22Rv1 (cell line): Measurements from ENCODE around the gene DIAPH2.

Experiments used
- CTCF ChIP-seq: fragments of 450-650 bp; IDR thresholded peaks from 2 replicates; pipeline ENCODE4 v1.5.1; 2017; ENCODE audit warnings: mild to moderate bottlenecking
- ZFX ChIP-seq: fragments of 450-650 bp; IDR thresholded peaks from 2 replicates; pipeline ENCODE4 v1.6.1; 2017; ENCODE audit warnings: antibody characterized with exemption, borderline replicate concordance

GRCh38 chrX:96771486-96771885 is 86.8 kb downstream of the DIAPH2 start:
- TF ChIP-seq CTCF (no peak), ZFX (no peak)
